GM12874 (cell line): ENCODE data around the gene ACTG1.

ENCODE experiments used
- CTCF ChIP-seq: IDR thresholded peaks from 2 replicates; pipeline ENCODE4 v1.5.1; 2011; ENCODE audit warnings: low read depth, mild to moderate bottlenecking, control low read depth, low read length, moderate library complexity; ENCODE audit not compliant: insufficient read depth

ACTG1 gene

GRCh38 chr17:81533339-81534141 is 20.9 kb upstream of the ACTG1 start:
- no peak for TF ChIP-seq CTCF

DNA sequence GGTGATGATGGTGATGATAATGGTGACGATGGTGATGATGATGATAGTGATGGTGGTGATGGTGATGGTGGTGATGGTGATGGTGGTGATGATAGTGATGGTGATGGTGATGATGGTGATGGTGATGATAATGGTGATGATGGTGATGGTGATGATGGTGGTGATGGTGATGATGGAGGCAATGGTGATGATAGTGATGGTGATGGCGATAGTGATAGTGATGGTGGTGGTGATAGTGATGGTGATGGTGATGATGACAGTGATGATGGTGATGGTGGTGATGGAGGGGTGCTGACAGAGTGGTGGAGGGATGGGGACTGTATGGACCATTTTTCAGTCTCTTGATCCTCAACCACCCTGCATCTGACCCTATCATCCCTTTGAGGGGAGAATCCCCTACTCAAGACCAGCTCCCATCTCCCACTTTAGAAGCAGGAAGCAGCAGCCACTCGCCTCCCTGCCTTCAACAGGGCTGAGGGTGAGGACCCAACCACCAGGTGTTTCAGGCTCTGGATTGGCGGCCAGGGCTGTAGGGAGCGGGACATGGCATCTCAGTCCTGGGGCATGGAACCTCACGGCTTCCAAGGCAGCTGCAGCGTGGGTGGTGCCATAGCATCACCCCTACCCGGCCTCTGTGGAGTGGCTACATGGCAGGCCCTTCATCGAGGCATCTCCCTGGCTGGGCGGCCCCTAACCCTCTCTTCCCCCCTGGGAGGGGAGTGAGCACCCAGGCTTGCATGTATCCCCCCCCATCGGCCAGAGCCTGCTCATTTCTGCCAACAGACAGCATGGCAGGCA is 20.1 kb upstream of the ACTG1 start:
- no peak for TF ChIP-seq CTCF

DNA sequence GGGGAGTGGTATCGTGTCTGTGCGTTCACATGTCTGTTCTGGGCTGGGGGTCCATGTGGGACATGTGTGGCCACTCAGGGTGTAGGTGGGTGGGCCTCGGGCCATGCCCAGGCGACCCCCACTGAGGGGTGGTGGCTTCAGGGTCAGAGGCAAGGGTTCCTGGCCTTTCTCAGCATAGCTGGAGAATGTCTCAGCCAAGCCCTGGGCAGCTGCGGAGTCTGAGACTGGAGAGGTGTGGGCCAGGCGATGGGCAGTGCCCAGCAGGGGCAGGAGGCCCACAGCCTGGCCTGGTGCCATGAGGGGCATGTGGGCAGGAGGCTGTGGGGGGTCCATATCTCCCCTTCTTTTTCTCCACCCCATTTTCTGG is 16.8 kb upstream of the ACTG1 start:
- no peak for TF ChIP-seq CTCF

- TF ChIP-seq CTCF = no peak
Measured at GRCh38 chr17:81528651-81529436, 16.2 kb upstream of the ACTG1 start.

GRCh38 chr17:81528384-81528650 is 15.7 kb upstream of the ACTG1 start:
- TF ChIP-seq CTCF = no peak

GRCh38 chr17:81527591-81528383 is 15.2 kb upstream of the ACTG1 start, which contains the start of gene FSCN2:
TSS of gene FSCN2 (plus strand) at chr17:81528377. CDS start at chr17:81528532, 155 bp downstream.
- no peak for TF ChIP-seq CTCF
